Breast epithelium (tissue), 4 donors: ENCODE results near the gene PAPPA. TPM values are rescaled to one million over a fixed set of nuclear protein-coding genes. Genes with fewer than 3 reads are reported as not detected.

Experiments used
- DNase-seq, 2 donors: peaks; one replicate each; pipeline ENCODE4 v3.0.0-alpha.2; 2019; ENCODE audit warnings: low spot score in 2 of 2
- H3K27ac ChIP-seq, 2 donors: fragments of 200-600 bp; sonication (generic) in 1 of 2; one replicate each; pipeline ENCODE4 v1.5.1; 2016 to 2019; ENCODE audit warnings: mild to moderate bottlenecking in 1 of 2
- H3K27me3 ChIP-seq, 2 donors: fragments of 200-600 bp; sonication (generic) in 1 of 2; one replicate each; pipeline versions ENCODE4 v1.5.1 to v1.6.0; 2017 to 2019; ENCODE audit warnings: control low read depth in 1 of 2, mild to moderate bottlenecking in 1 of 2
- H3K36me3 ChIP-seq: fragments of 200-600 bp; one replicate; pipeline ENCODE4 v1.5.1; 2019
- H3K4me1 ChIP-seq, 2 donors: fragments of 200-600 bp; sonication (generic); one replicate each; pipeline ENCODE4 v1.5.1; 2016 to 2019; ENCODE audit warnings: control low read depth in 1 of 2
- H3K4me3 ChIP-seq, 3 donors: fragments of 200-600 bp; sonication (generic); 1 replicate in 2 of 3; 2 replicates in 1 of 3; pipeline ENCODE4 v1.5.1; 2016 to 2019; ENCODE audit warnings: mild to moderate bottlenecking in 3 of 3, moderate library complexity in 2 of 3
- H3K9me3 ChIP-seq, 2 donors: fragments of 200-600 bp; sonication (generic) in 1 of 2; one replicate each; pipeline ENCODE4 v1.5.1; 2016 to 2019; ENCODE audit warnings: control low read depth in 1 of 2
- CTCF ChIP-seq, 3 donors: fragments of 450-650 bp; IDR thresholded peaks; one replicate each; pipeline ENCODE4 v1.5.1; 2016 to 2017; ENCODE audit warnings: antibody characterized with exemption in 3 of 3, mild to moderate bottlenecking in 3 of 3, moderate library complexity in 3 of 3
- POLR2A ChIP-seq: fragments of 450-650 bp; IDR thresholded peaks from one replicate; pipeline ENCODE4 v1.6.1; 2016; ENCODE audit warnings: antibody characterized with exemption, mild to moderate bottlenecking, moderate library complexity
- POLR2AphosphoS5 ChIP-seq, 3 donors: sonication (generic); formaldehyde crosslinking; IDR thresholded peaks; one replicate each; pipeline ENCODE4 v1.6.1; 2017; ENCODE audit warnings: antibody characterized with exemption in 3 of 3
- intact Hi-C: fragments of 100-400 bp; cut with DNase I; formaldehyde crosslinking; loops from one replicate; pipeline ENCODE4 v1.15.1; 2023; ENCODE audit warnings: low total_unique reads
- total RNA-seq, 3 donors: library from RNA; depleted of rRNA; stranded (reverse); fragments of >200 nt; gene quantifications; one replicate each; pipeline ENCODE4 v1.1.0, GENCODE V29; 2016

Gene PAPPA
- total RNA-seq, 3 donors from 2014 or later: 2.6 to 3.4 (median 3.4) TPM

- no peak overlapping the region for H3K27ac ChIP-seq
- DNase-seq: no peak
- intact Hi-C loops: no loop called here
- H3K9me3 ChIP-seq: no peaks in the 10 kb centered on the region
- no peaks in the 10 kb centered on the region for H3K36me3 ChIP-seq
- H3K27me3 ChIP-seq: no peaks in the 10 kb centered on the region
- H3K4me3 ChIP-seq: no peak overlapping the region
- H3K4me1 ChIP-seq: no peaks in the 10 kb centered on the region
- no peak for TF ChIP-seq POLR2A
- TF ChIP-seq CTCF (IDR thresholded peaks at IDR 0.05): no peak
- TF ChIP-seq POLR2AphosphoS5 (IDR thresholded peaks at IDR 0.05): no peak
These were observed 118.4 kb downstream of the PAPPA start for GRCh38 chr9:116271991-116272390.

GRCh38 chr9:116274293-116274692 is 120.7 kb downstream of the PAPPA start:
- H3K9me3 ChIP-seq: no peaks in the 10 kb centered on the region
- intact Hi-C loops: no loop called here
- H3K27ac ChIP-seq: no peak overlapping the region
- TF ChIP-seq POLR2A (no peak), POLR2AphosphoS5 (IDR thresholded peaks at IDR 0.05) (no peak), CTCF (IDR thresholded peaks at IDR 0.05) (no peak)
- no peak overlapping the region for H3K4me3 ChIP-seq
- H3K27me3 ChIP-seq: no peaks in the 10 kb centered on the region
- H3K36me3 ChIP-seq: no peaks in the 10 kb centered on the region
- DNase-seq: no peak
- H3K4me1 ChIP-seq: no peaks in the 10 kb centered on the region

GRCh38 chr9:116275418-116276195 is 122.0 kb downstream of the PAPPA start:
- no peaks in the 10 kb centered on the region for H3K36me3 ChIP-seq
- H3K27me3 ChIP-seq: no peaks in the 10 kb centered on the region
- no peak for TF ChIP-seq CTCF (IDR thresholded peaks at IDR 0.05)
- TF ChIP-seq POLR2AphosphoS5 (IDR thresholded peaks at IDR 0.05): no peak
- no peak for TF ChIP-seq POLR2A
- H3K4me1 ChIP-seq: no peaks in the 10 kb centered on the region
- H3K9me3 ChIP-seq: no peaks in the 10 kb centered on the region
- intact Hi-C loops: no loop called here
- H3K4me3 ChIP-seq: no peak overlapping the region
- DNase-seq: no peak
- H3K27ac ChIP-seq: no peak overlapping the region

GRCh38 chr9:116276196-116276493 is 122.6 kb downstream of the PAPPA start:
- TF ChIP-seq CTCF (IDR thresholded peaks at IDR 0.05) (no peak), POLR2AphosphoS5 (IDR thresholded peaks at IDR 0.05) (no peak), POLR2A (no peak)
- Histone ChIP-seq H3K36me3 (no peaks in the 10 kb centered on the region), H3K27me3 (no peaks in the 10 kb centered on the region), H3K27ac (no peak overlapping the region), H3K4me1 (no peaks in the 10 kb centered on the region), H3K9me3 (no peaks in the 10 kb centered on the region), H3K4me3 (no peak overlapping the region)
- intact Hi-C loops: no loop called here
- DNase-seq: no peak

GRCh38 chr9:116276651-116277121 is 123.1 kb downstream of the PAPPA start:
- intact Hi-C loops: no loop called here

More at GRCh38 chr9:116276651-116277121, 123.1 kb downstream of the PAPPA start:
- DNase-seq: no peak
- Histone ChIP-seq H3K27me3 (no peaks in the 10 kb centered on the region), H3K36me3 (no peaks in the 10 kb centered on the region), H3K9me3 (no peaks in the 10 kb centered on the region), H3K4me3 (no peak overlapping the region), H3K27ac (no peak overlapping the region), H3K4me1 (no peaks in the 10 kb centered on the region)
- TF ChIP-seq POLR2A (no peak), POLR2AphosphoS5 (IDR thresholded peaks at IDR 0.05) (no peak), CTCF (IDR thresholded peaks at IDR 0.05) (no peak)
